Measurements from ENCODE around the gene FBN2.
"Not testable (repeated sequence)": the region's sequence is repeated elsewhere in the genome, so short reads cannot be mapped to it uniquely, and the experiment has no call there.

FBN2 gene

DNA sequence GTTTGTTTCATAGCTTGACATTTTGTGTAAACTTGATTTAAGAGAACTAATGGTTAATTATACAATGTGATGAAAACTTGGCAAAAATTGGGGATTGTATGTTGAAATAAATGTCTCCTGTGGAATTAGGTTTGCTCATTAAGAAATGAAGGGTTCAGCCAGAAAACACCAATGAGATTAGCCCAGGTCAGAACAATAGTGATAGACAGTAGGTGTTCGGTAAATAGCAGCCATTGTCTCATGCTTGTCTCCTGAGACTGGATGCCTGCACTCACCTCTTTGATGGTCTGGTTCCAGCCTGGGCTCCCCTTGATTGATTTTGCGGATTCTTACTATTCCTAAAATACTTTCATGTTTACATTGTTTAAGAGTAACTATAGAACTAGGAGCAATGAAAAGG, 135.5 kb downstream of the FBN2 start:
- TF ChIP-seq, protein P1, sequence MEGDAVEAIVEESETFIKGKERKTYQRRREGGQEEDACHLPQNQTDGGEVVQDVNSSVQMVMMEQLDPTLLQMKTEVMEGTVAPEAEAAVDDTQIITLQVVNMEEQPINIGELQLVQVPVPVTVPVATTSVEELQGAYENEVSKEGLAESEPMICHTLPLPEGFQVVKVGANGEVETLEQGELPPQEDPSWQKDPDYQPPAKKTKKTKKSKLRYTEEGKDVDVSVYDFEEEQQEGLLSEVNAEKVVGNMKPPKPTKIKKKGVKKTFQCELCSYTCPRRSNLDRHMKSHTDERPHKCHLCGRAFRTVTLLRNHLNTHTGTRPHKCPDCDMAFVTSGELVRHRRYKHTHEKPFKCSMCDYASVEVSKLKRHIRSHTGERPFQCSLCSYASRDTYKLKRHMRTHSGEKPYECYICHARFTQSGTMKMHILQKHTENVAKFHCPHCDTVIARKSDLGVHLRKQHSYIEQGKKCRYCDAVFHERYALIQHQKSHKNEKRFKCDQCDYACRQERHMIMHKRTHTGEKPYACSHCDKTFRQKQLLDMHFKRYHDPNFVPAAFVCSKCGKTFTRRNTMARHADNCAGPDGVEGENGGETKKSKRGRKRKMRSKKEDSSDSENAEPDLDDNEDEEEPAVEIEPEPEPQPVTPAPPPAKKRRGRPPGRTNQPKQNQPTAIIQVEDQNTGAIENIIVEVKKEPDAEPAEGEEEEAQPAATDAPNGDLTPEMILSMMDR (IDR thresholded peaks at IDR 0.05; ENCODE audit: borderline replicate concordance, control extremely low read depth, extremely low read depth, insufficient read depth, missing control alignments): no peak
- in situ Hi-C loops (cut with MboI; ENCODE audit: low sequenced_read_pairs, unreplicated experiment): no loop called here
- DNase-seq (ENCODE audit: low spot score): no peak

DNA sequence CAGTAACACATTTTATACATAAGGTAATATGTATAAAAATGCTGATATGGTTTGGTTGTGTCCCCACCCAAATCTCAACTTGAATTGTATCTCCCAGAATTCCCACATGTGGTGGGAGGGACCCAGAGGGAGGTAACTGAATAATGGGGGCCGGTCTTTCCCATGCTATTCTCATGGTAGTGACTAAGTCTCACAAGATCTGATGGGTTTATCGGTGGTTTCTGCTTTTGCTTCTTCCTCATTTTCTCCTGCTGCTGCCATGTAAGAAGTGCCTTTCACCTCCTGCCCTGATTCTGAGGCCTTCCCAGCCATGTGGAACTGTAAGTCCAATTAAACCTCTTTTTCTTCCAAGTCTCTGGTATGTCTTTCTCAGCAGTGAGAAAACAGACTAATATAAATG, 137.3 kb downstream of the FBN2 start:
- in situ Hi-C loops (cut with MboI; ENCODE audit: low sequenced_read_pairs, unreplicated experiment); DNase-seq (ENCODE audit: low spot score): not testable (repeated sequence)

DNA sequence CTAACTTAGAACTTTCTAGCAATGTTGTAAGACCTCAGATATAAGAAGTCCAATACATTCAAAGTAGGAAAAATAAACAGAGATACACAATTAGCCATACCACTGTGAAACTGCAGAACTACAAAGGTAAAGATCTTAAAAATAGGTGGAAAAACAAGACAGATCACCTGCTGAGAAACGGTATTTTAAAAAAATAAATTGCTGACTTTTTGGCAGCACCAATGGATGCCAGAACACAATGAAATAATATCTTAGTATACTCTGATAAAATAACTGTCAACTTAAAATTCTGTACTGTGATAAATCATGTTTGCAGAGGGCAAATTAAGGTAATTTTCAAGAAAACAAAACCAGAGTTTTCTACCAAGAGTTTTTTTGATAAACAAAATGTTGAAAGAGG, 138.9 kb downstream of the FBN2 start:
- DNase-seq (ENCODE audit: low spot score): no peak
- in situ Hi-C loops (cut with MboI; ENCODE audit: low sequenced_read_pairs, unreplicated experiment): no loop called here
- TF ChIP-seq, protein P1 (IDR thresholded peaks at IDR 0.05; ENCODE audit: borderline replicate concordance, control extremely low read depth, extremely low read depth, insufficient read depth, missing control alignments): no peak

DNA sequence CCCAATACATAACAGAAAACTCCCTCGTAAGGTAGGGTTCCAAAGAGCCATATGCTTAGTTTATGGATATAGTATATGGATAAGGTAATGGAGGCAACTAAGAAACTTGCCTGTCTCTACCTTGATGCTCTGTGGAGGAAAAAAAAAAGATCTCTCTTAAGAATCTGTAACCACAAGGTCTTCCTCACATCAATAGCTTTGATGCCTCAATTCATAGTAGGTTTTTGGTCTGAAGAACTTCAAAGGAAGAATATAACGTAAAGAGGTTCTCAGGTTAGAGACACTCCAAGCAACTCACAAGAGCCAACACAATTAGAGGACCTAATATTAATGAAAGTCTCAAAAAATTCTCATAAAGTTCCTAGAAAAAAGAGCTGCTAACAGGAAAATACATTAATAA, 140.2 kb downstream of the FBN2 start:
- in situ Hi-C loops (cut with MboI; ENCODE audit: low sequenced_read_pairs, unreplicated experiment): no loop called here
- TF ChIP-seq, protein P1 (IDR thresholded peaks at IDR 0.05; ENCODE audit: borderline replicate concordance, control extremely low read depth, extremely low read depth, insufficient read depth, missing control alignments): no peak
- DNase-seq (ENCODE audit: low spot score): no peak

DNA sequence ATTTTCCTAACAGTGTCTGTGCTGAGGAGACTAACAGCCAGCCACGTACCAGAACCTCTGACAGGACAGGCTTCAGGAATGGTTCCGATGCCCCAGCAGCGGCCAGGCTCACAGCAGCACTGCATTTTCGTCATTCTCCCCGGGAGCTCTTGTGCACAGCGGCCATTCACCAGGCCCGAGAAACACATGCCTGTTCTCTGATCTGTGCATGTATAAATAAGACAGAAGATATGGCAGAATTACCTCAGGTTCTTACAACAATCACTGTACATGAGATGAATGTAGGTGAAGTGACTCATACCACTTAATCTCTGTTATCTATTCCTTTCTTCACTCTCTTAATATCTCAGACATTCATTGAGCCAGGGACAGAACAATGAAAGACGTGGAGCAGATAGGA, 143.0 kb downstream of the FBN2 start:
- TF ChIP-seq, protein P1 (IDR thresholded peaks at IDR 0.05; ENCODE audit: borderline replicate concordance, control extremely low read depth, extremely low read depth, insufficient read depth, missing control alignments): no peak
- no peak for DNase-seq (ENCODE audit: low spot score)
- in situ Hi-C loops (cut with MboI; ENCODE audit: low sequenced_read_pairs, unreplicated experiment): no loop called here

DNA sequence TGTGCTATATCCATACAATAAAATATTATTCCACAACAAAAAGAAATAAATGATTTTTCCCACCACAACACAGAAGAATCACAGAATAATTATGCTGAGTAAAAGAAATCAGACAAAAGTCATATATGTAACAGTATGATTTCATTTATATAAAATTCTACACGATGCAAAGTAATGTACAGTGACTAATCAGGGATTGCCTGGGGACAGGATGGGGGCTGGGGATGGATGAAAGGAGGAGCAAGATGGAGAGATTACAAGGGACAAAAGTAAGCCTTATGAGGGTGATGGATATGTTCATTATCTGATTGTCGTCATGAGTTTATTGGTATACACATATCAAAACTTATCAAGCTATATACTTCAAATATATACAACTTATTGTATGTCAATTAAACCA, 154.0 kb downstream of the FBN2 start:
- no peak for DNase-seq (ENCODE audit: low spot score)
- TF ChIP-seq, protein P1 (IDR thresholded peaks at IDR 0.05; ENCODE audit: borderline replicate concordance, control extremely low read depth, extremely low read depth, insufficient read depth, missing control alignments): no peak
- in situ Hi-C loops (cut with MboI; ENCODE audit: low sequenced_read_pairs, unreplicated experiment): no loop called here

DNA sequence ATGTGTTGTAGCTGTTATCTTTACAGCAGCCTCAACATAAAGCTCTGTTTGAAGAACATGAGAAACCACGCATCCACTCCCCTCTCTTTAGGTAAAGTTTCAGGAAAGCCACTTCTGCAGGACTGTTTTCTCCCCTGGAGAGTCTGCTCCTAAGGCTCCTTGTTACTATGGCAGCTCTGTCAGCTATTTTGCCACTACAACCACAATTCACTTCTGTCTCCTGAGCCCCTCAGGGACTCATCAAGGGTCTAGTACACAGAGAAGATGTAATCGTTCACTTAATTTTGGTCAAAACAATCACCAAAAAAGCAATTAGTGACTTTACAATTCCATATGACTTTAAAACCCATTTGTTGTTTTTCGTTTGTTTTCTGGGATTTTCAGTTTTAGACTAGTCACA, 157.7 kb downstream of the FBN2 start:
- DNase-seq (ENCODE audit: low spot score): no peak
- TF ChIP-seq, protein P1 (IDR thresholded peaks at IDR 0.05; ENCODE audit: borderline replicate concordance, control extremely low read depth, extremely low read depth, insufficient read depth, missing control alignments): no peak
- in situ Hi-C loops (cut with MboI; ENCODE audit: low sequenced_read_pairs, unreplicated experiment): no loop called here
